Spleen (tissue), 11 donors: ENCODE results near the gene MEGF9. TPM values are rescaled to one million over a fixed set of nuclear protein-coding genes. Genes with fewer than 3 reads are reported as not detected.
A peak's percentile ranks its signal among the peaks of the same experiment; 100 is the strongest.

ENCODE experiments used
- DNase-seq: peaks from one replicate; pipeline ENCODE4 v3.0.0-alpha.2; 2020
- H3K27ac ChIP-seq, 8 donors: fragments of 200-600 bp; sonication (generic) in 7 of 8; 1 replicate in 4 of 8; 2 replicates in 4 of 8; pipeline versions ENCODE4 v1.5.0 to v1.8.0; 2016 to 2021; ENCODE audit warnings: inconsistent platforms in 4 of 8, mild to moderate bottlenecking in 4 of 8, moderate library complexity in 1 of 8
- H3K27me3 ChIP-seq, 7 donors: fragments of 200-600 bp; sonication (generic) in 6 of 7; replicated peaks in 1 of 7; 1 replicate in 4 of 7; 2 replicates in 3 of 7; pipeline versions ENCODE4 v1.5.0 to v1.8.0; 2016 to 2021; ENCODE audit warnings: inconsistent platforms in 3 of 7, mild to moderate bottlenecking in 1 of 7
- H3K36me3 ChIP-seq, 6 donors: fragments of 200-600 bp; sonication (generic) in 5 of 6; 1 replicate in 4 of 6; 2 replicates in 2 of 6; pipeline versions ENCODE4 v1.5.0 to v1.8.0; 2016 to 2021; ENCODE audit warnings: inconsistent platforms in 2 of 6
- H3K4me1 ChIP-seq, 6 donors: fragments of 200-600 bp; sonication (generic) in 5 of 6; 1 replicate in 3 of 6; 2 replicates in 3 of 6; pipeline versions ENCODE4 v1.5.0 to v1.8.0; 2016 to 2021; ENCODE audit warnings: inconsistent platforms in 3 of 6
- H3K4me3 ChIP-seq, 8 donors: fragments of 200-600 bp; sonication (generic) in 7 of 8; 1 replicate in 4 of 8; 2 replicates in 4 of 8; pipeline versions ENCODE4 v1.5.0 to v1.8.0; 2016 to 2021; ENCODE audit warnings: inconsistent platforms in 4 of 8, mild to moderate bottlenecking in 4 of 8, moderate library complexity in 2 of 8
- H3K9me3 ChIP-seq, 8 donors: fragments of 200-600 bp; sonication (generic) in 7 of 8; 1 replicate in 4 of 8; 2 replicates in 4 of 8; pipeline versions ENCODE4 v1.5.0 to v1.8.0; 2016 to 2021; ENCODE audit warnings: inconsistent platforms in 4 of 8
- CTCF ChIP-seq, 11 experiments: fragments of 200-600 bp in 7 of 11; fragments of 450-650 bp in 4 of 11; sonication (generic) in 4 of 11; IDR thresholded peaks in 8 of 11; conservative IDR thresholded peaks in 3 of 11; 1 replicate in 7 of 11; 2 replicates in 4 of 11; pipeline versions ENCODE4 v1.4.0 to v1.8.0; 2016 to 2021; ENCODE audit warnings: antibody characterized with exemption in 11 of 11, inconsistent platforms in 4 of 11, mild to moderate bottlenecking in 1 of 11
- POLR2A ChIP-seq, 3 donors: fragments of 450-650 bp; IDR thresholded peaks; one replicate each; pipeline ENCODE4 v1.5.1; 2017; ENCODE audit warnings: antibody characterized with exemption in 3 of 3, mild to moderate bottlenecking in 1 of 3
- POLR2AphosphoS5 ChIP-seq, 3 donors: sonication (generic); formaldehyde crosslinking; IDR thresholded peaks; one replicate each; pipeline ENCODE4 v1.5.1; 2017; ENCODE audit warnings: antibody characterized with exemption in 3 of 3
- WGBS, 5 donors: extraction: QIAGEN DNeasy Blood & Tissue Kit in 3 of 5; methylation state at CpG; one replicate each; pipeline versions ENCODE4 v1.1.5 to v1.1.7; 2013 to 2018; 5-methylcytosine and 5-hydroxymethylcytosine counted together
- intact Hi-C: fragments of 100-400 bp; cut with DNase I; formaldehyde crosslinking; loops from one replicate; pipeline ENCODE4 v1.15.0; 2023; ENCODE audit warnings: low total_unique reads
- polyA plus RNA-seq, 3 donors: library from polyadenylated mRNA; stranded (reverse); fragments of 200-250 nt; gene quantifications; one replicate each; pipeline ENCODE4 v1.2.1, GENCODE V29; 2013
- total RNA-seq, 7 donors: library from RNA; depleted of rRNA in 3 of 7; stranded (reverse); fragments of >200 nt in 3 of 7; fragmentation: NEBNext Ultra II Directional in 4 of 7; extraction: Animal tissue kit (Norgen Biotek cat#: 25700) in 4 of 7; gene quantifications; one replicate each; pipeline versions ENCODE4 v1.1.0 to v1.2.1, GENCODE V29; 2016 to 2021
- donor health status: healthy with polysubstance abuse.
- donor health status: DM: no; HTN: no; CAD: no; lungs with moderate emphysema.
- donor health status: DM: no; HTN: no; CAD: no.
- donor health status: Bipolar disorder and iron deficiency.
- donor health status: healthy.
- donor health status: DM: no; HTN: no; CAD: no.
- donor health status: DM: yes; HTN: yes; CAD: no.

Gene MEGF9
- total and polyA plus RNA-seq, 10 donors, result 2.2 to 57.3 (median 30.7) TPM

DNA sequence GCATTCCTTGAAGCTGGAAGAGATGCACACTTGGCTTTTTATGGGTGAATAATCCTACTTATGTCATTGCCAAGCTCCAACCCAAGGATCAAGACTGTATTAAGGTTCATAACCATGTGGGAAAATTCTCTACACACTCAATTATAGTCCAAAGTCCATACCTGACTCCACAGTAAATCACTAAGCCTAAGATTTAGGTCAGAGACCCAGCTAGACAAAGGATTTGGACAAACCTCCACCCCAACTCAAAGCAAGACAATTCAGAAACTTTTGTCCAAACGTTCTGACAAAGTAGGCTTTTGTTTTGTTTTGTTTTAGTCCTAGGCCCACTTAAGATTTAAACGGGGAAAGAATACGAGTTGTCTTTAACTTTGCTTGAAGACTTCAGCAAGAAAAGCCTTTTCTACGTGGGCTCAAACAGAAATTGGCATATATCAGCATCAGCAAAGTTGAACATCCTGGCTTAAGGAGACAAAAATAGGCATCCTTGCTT lies 1.7 kb downstream of the MEGF9 start:
- intact Hi-C loops, result no loop called here
- Histone ChIP-seq H3K27ac (peak overlapping the region; percentile 69 to 94 (median 92)), H3K4me1 (peaks cover 26 to 78% (median 63%) of the 10 kb centered on the region in 6 donors)

GRCh38 chr9:120711841-120712538 lies 2.3 kb downstream of the MEGF9 start:
- Histone ChIP-seq H3K4me3 (peak overlapping the region in 7 of 8 donors; percentile 69 to 85 (median 83)), H3K27me3 (no peaks in the 10 kb centered on the region), H3K4me1 (peaks cover 26 to 84% (median 68%) of the 10 kb centered on the region in 6 donors), H3K36me3 (peaks cover 0 to 8% (median 0%) of the 10 kb centered on the region in 6 donors), H3K27ac (peak overlapping the region; percentile 69 to 94 (median 92)), H3K9me3 (no peaks in the 10 kb centered on the region)
- 28 to 41% (median 34%) methylated on average over 5 of the region's 5 CpGs for WGBS, 5 donors
- TF ChIP-seq POLR2A (IDR thresholded peaks at IDR 0.05) (no peak), CTCF (IDR thresholded peaks at IDR 0.05 in 8 of 11, conservative IDR thresholded peaks at IDR 0.05 in 3 of 11) (no peak), POLR2AphosphoS5 (IDR thresholded peaks at IDR 0.05) (peak in 1 of 3 donors; percentile 51)
- DNase-seq, result no peak
- intact Hi-C loops, result no loop called here

More for the DNA sequence above, 1.7 kb downstream of the MEGF9 start:
- peak overlapping the region; percentile 69 to 85 (median 78) for H3K4me3 ChIP-seq
- DNase-seq, result no peak
- no peaks in the 10 kb centered on the region for H3K27me3 ChIP-seq
- no peak for TF ChIP-seq POLR2AphosphoS5 (IDR thresholded peaks at IDR 0.05)
- no peak for TF ChIP-seq POLR2A (IDR thresholded peaks at IDR 0.05)
- TF ChIP-seq CTCF (IDR thresholded peaks at IDR 0.05 in 8 of 11, conservative IDR thresholded peaks at IDR 0.05 in 3 of 11), result no peak
- WGBS, 5 donors, result 25 to 44% (median 29%) methylated on average over 4 of the region's 4 CpGs
- H3K9me3 ChIP-seq, result no peaks in the 10 kb centered on the region
- H3K36me3 ChIP-seq, result peaks cover 0 to 7% (median 0%) of the 10 kb centered on the region in 6 donors

GRCh38 chr9:120711354-120711753 lies 2.9 kb downstream of the MEGF9 start:
- H3K9me3 ChIP-seq, result no peaks in the 10 kb centered on the region
- peaks cover 26 to 90% (median 68%) of the 10 kb centered on the region in 6 donors for H3K4me1 ChIP-seq
- DNase-seq, result no peak
- TF ChIP-seq POLR2A (IDR thresholded peaks at IDR 0.05), result no peak
- no peak for TF ChIP-seq CTCF (IDR thresholded peaks at IDR 0.05 in 8 of 11, conservative IDR thresholded peaks at IDR 0.05 in 3 of 11)
- TF ChIP-seq POLR2AphosphoS5 (IDR thresholded peaks at IDR 0.05), result no peak
- intact Hi-C loops, result no loop called here
- peak overlapping the region; percentile 69 to 94 (median 90) for H3K27ac ChIP-seq
- H3K36me3 ChIP-seq, result peaks cover 0 to 8% (median 0%) of the 10 kb centered on the region in 6 donors
- H3K4me3 ChIP-seq, result peak overlapping the region in 5 of 8 donors; percentile 74 to 85 (median 84)
- no peaks in the 10 kb centered on the region for H3K27me3 ChIP-seq
